ENCODE data around the gene AMPD2. TPM values are rescaled to one million over a fixed set of nuclear protein-coding genes. Genes with fewer than 3 reads are reported as not detected.
A peak's percentile ranks its signal among the peaks of the same experiment; 100 is the strongest.

Gene AMPD2
- total and polyA plus RNA-seq, 4 donors = 16.7 to 57.4 (median 44.5) TPM

- no peak for TF ChIP-seq CTCF (IDR thresholded peaks at IDR 0.05; ENCODE audit: control extremely low read depth, extremely low read depth)
- DNase-seq (no peak), ATAC-seq (ENCODE audit: insufficient read depth, low FRiP score) (no peak)
- no peaks in the 10 kb centered on the region for H3K9me3 ChIP-seq (ENCODE audit: control insufficient read depth in 4 of 4, insufficient read depth in 3 of 4, low read length in 3 of 4)
- no peak overlapping the region for H3K27ac ChIP-seq (ENCODE audit: low read depth in 1 of 2, low read length in 1 of 2)
- H3K4me3 ChIP-seq = no peak overlapping the region
- peaks cover 0 to 10% (median 1%) of the 10 kb centered on the region in 4 donors for H3K36me3 ChIP-seq (ENCODE audit: control insufficient read depth in 4 of 4, insufficient read depth in 4 of 4, low read length in 4 of 4)
- H3K4me1 ChIP-seq (ENCODE audit: control insufficient read depth in 5 of 5, insufficient read depth in 5 of 5, low read length in 5 of 5) = peaks cover 0 to 8% (median 5%) of the 10 kb centered on the region in 5 donors
- no peaks in the 10 kb centered on the region for H3K27me3 ChIP-seq (ENCODE audit: control insufficient read depth in 3 of 3, insufficient read depth in 3 of 3, low read length in 2 of 3)
- WGBS, 2 donors = 95 to 100% methylated on average over 4 of the region's 4 CpGs
- H3K9ac ChIP-seq (ENCODE audit: insufficient read depth in 1 of 2, low read length in 2 of 2) = no peak overlapping the region
Measured at GRCh38 chr1:109657395-109657794, 37.8 kb downstream of the AMPD2 start.

GRCh38 chr1:109657970-109658369 lies 38.3 kb downstream of the AMPD2 start:
- H3K27me3 ChIP-seq (ENCODE audit: control insufficient read depth in 3 of 3, insufficient read depth in 3 of 3, low read length in 2 of 3) = no peaks in the 10 kb centered on the region
- H3K4me1 ChIP-seq (ENCODE audit: control insufficient read depth in 5 of 5, insufficient read depth in 5 of 5, low read length in 5 of 5) = peaks cover 0 to 8% (median 5%) of the 10 kb centered on the region in 5 donors
- ATAC-seq (ENCODE audit: insufficient read depth, low FRiP score) (no peak), DNase-seq (no peak)
- TF ChIP-seq CTCF (IDR thresholded peaks at IDR 0.05; ENCODE audit: control extremely low read depth, extremely low read depth) = no peak
- no peak overlapping the region for H3K27ac ChIP-seq (ENCODE audit: low read depth in 1 of 2, low read length in 1 of 2)
- WGBS, 2 donors = 85 to 90% methylated on average over 7 of the region's 7 CpGs
- H3K4me3 ChIP-seq = no peak overlapping the region
- no peak overlapping the region for H3K9ac ChIP-seq (ENCODE audit: insufficient read depth in 1 of 2, low read length in 2 of 2)
- H3K36me3 ChIP-seq (ENCODE audit: control insufficient read depth in 4 of 4, insufficient read depth in 4 of 4, low read length in 4 of 4) = peaks cover 0 to 10% (median 1%) of the 10 kb centered on the region in 4 donors
- no peaks in the 10 kb centered on the region for H3K9me3 ChIP-seq (ENCODE audit: control insufficient read depth in 4 of 4, insufficient read depth in 3 of 4, low read length in 3 of 4)

- peaks cover 0 to 10% (median 1%) of the 10 kb centered on the region in 4 donors for H3K36me3 ChIP-seq (ENCODE audit: control insufficient read depth in 4 of 4, insufficient read depth in 4 of 4, low read length in 4 of 4)
- peaks cover 0 to 8% (median 5%) of the 10 kb centered on the region in 5 donors for H3K4me1 ChIP-seq (ENCODE audit: control insufficient read depth in 5 of 5, insufficient read depth in 5 of 5, low read length in 5 of 5)
- H3K4me3 ChIP-seq = no peak overlapping the region
- DNase-seq (no peak), ATAC-seq (ENCODE audit: insufficient read depth, low FRiP score) (no peak)
- no peak for TF ChIP-seq CTCF (IDR thresholded peaks at IDR 0.05; ENCODE audit: control extremely low read depth, extremely low read depth)
- H3K27ac ChIP-seq (ENCODE audit: low read depth in 1 of 2, low read length in 1 of 2) = no peak overlapping the region
- WGBS, 2 donors = 39 to 45% methylated on average over 3 of the region's 3 CpGs
- H3K27me3 ChIP-seq (ENCODE audit: control insufficient read depth in 3 of 3, insufficient read depth in 3 of 3, low read length in 2 of 3) = no peaks in the 10 kb centered on the region
- no peak overlapping the region for H3K9ac ChIP-seq (ENCODE audit: insufficient read depth in 1 of 2, low read length in 2 of 2)
- H3K9me3 ChIP-seq (ENCODE audit: control insufficient read depth in 4 of 4, insufficient read depth in 3 of 4, low read length in 3 of 4) = no peaks in the 10 kb centered on the region
Measured at GRCh38 chr1:109658533-109659042, 39.0 kb downstream of the AMPD2 start.

- TF ChIP-seq CTCF (IDR thresholded peaks at IDR 0.05; ENCODE audit: control extremely low read depth, extremely low read depth) = no peak
- DNase-seq (peak in 1 of 3 donors; percentile 34), ATAC-seq (ENCODE audit: insufficient read depth, low FRiP score) (no peak)
- Histone ChIP-seq H3K27me3 (ENCODE audit: control insufficient read depth in 3 of 3, insufficient read depth in 3 of 3, low read length in 2 of 3) (no peaks in the 10 kb centered on the region), H3K4me1 (ENCODE audit: control insufficient read depth in 5 of 5, insufficient read depth in 5 of 5, low read length in 5 of 5) (peaks cover 0 to 8% (median 5%) of the 10 kb centered on the region in 5 donors), H3K9me3 (ENCODE audit: control insufficient read depth in 4 of 4, insufficient read depth in 3 of 4, low read length in 3 of 4) (no peaks in the 10 kb centered on the region), H3K9ac (ENCODE audit: insufficient read depth in 1 of 2, low read length in 2 of 2) (no peak overlapping the region), H3K36me3 (ENCODE audit: control insufficient read depth in 4 of 4, insufficient read depth in 4 of 4, low read length in 4 of 4) (peaks cover 0 to 10% (median 1%) of the 10 kb centered on the region in 4 donors), H3K4me3 (no peak overlapping the region), H3K27ac (ENCODE audit: low read depth in 1 of 2, low read length in 1 of 2) (no peak overlapping the region)
- 73 to 84% methylated on average over 2 of the region's 2 CpGs for WGBS, 2 donors
Measured at GRCh38 chr1:109659145-109659544, 39.5 kb downstream of the AMPD2 start.
